B cell (primary cell): ENCODE data around the gene CD96. TPM values are rescaled to one million over a fixed set of nuclear protein-coding genes. Genes with fewer than 3 reads are reported as not detected.

Source experiments
- ATAC-seq: fragments of 200-7000 bp; cut with Tn5 transposase; one replicate; pipeline ENCODE4 v1.10.0; 2021; ENCODE audit warnings: low read depth, mild to moderate bottlenecking, moderate number of reproducible peaks, moderate library complexity
- CTCF ChIA-PET: fragments of 350-600 bp; sonication (Branson Sonifier 250); formaldehyde crosslinking; loops from one replicate; lab custom pipeline; 2021; ENCODE audit warnings: antibody characterized with exemption, inconsistent platforms; lab: Charles Lee
- POLR2A ChIA-PET: fragments of 350-600 bp; sonication (Branson Sonifier 250); formaldehyde crosslinking; loops from one replicate; lab custom pipeline; 2021; ENCODE audit warnings: antibody characterized with exemption; lab: Charles Lee
- DNase-seq: peaks from one replicate; pipeline ENCODE4 v3.0.0; 2013
- H2AFZ ChIP-seq: 2 replicates; pipeline ENCODE4 v1.6.1; 2012; ENCODE audit warnings: mild to moderate bottlenecking, low read depth, low read length; ENCODE audit not compliant: insufficient read depth, poor library complexity, severe bottlenecking
- H3K27ac ChIP-seq, 2 donors: 1 replicate in 1 of 2; 2 replicates in 1 of 2; pipeline ENCODE4 v1.5.1; 2012 to 2013; ENCODE audit warnings: low read length in 2 of 2, mild to moderate bottlenecking in 2 of 2, moderate library complexity in 1 of 2
- H3K27me3 ChIP-seq, 4 experiments: fragments of 200-600 bp in 1 of 4; sonication (generic) in 1 of 4; replicated peaks in 1 of 4; 1 replicate in 2 of 4; 2 replicates in 2 of 4; pipeline versions ENCODE4 v1.6.1 to v1.7.0; 2013 to 2016; ENCODE audit warnings: low read length in 3 of 4, mild to moderate bottlenecking in 2 of 4, mixed read lengths in 1 of 4, moderate library complexity in 1 of 4; ENCODE audit not compliant: insufficient read depth in 4 of 4, control insufficient read depth in 3 of 4; ENCODE audit errors: control extremely low read depth in 1 of 4
- H3K36me3 ChIP-seq, 2 experiments: replicated peaks in 1 of 2; 1 replicate in 1 of 2; 2 replicates in 1 of 2; pipeline versions ENCODE4 v1.6.1 to v1.7.1; 2013; ENCODE audit warnings: low read length in 1 of 2; ENCODE audit not compliant: insufficient read depth in 2 of 2, control insufficient read depth in 1 of 2; ENCODE audit errors: control extremely low read depth in 1 of 2, extremely low read depth in 1 of 2
- H3K4me1 ChIP-seq, 2 donors: fragments of 200-600 bp in 1 of 2; sonication (generic) in 1 of 2; 1 replicate in 1 of 2; 2 replicates in 1 of 2; pipeline versions ENCODE4 v1.5.1 to v1.6.1; 2013 to 2017; ENCODE audit warnings: low read length in 2 of 2; ENCODE audit not compliant: control insufficient read depth in 2 of 2, insufficient read depth in 2 of 2
- H3K4me2 ChIP-seq: replicated peaks from 2 replicates; pipeline ENCODE3; 2012; ENCODE audit warnings: mild to moderate bottlenecking, low read depth, low read length; ENCODE audit not compliant: poor library complexity, severe bottlenecking
- H3K4me3 ChIP-seq, 5 experiments: fragments of 200-600 bp in 1 of 5; sonication (generic) in 1 of 5; 1 replicate in 3 of 5; 2 replicates in 2 of 5; pipeline versions ENCODE4 v1.5.1 to v1.7.0; 2011 to 2016; ENCODE audit warnings: low read length in 4 of 5, mild to moderate bottlenecking in 4 of 5, low read depth in 2 of 5, control low read depth in 1 of 5, moderate library complexity in 1 of 5; ENCODE audit not compliant: insufficient read depth in 1 of 5; ENCODE audit errors: control extremely low read depth in 1 of 5, extremely low read depth in 1 of 5
- H3K79me2 ChIP-seq: fragments of 200-600 bp; sonication (generic); one replicate; pipeline ENCODE4 v1.6.0; 2016; ENCODE audit warnings: low read length; ENCODE audit not compliant: control insufficient read depth, insufficient read depth
- H3K9ac ChIP-seq: fragments of 200-600 bp; sonication (generic); 2 replicates; pipeline ENCODE4 v1.6.1; 2017; ENCODE audit warnings: mild to moderate bottlenecking, low read length, moderate library complexity
- H3K9me3 ChIP-seq, 3 donors: one replicate each; pipeline versions ENCODE4 v1.6.1 to v1.7.1; 2013; ENCODE audit warnings: low read length in 2 of 3; ENCODE audit not compliant: control insufficient read depth in 2 of 3, insufficient read depth in 1 of 3; ENCODE audit errors: control extremely low read depth in 1 of 3
- H4K20me1 ChIP-seq: 2 replicates; pipeline ENCODE4 v1.6.0; 2012; ENCODE audit warnings: mild to moderate bottlenecking, low read length; ENCODE audit not compliant: insufficient read depth, control insufficient read depth, poor library complexity, severe bottlenecking
- H3K27ac Mint-ChIP-seq: one replicate; pipeline ENCODE4 v1.8.0; 2021; ENCODE audit warnings: mixed read lengths
- H3K27me3 Mint-ChIP-seq: one replicate; pipeline ENCODE4 v1.8.0; 2021; ENCODE audit warnings: mixed read lengths
- H3K4me1 Mint-ChIP-seq: one replicate; pipeline ENCODE4 v1.8.0; 2021; ENCODE audit warnings: mixed read lengths
- H3K4me3 Mint-ChIP-seq: one replicate; pipeline ENCODE4 v1.8.0; 2021; ENCODE audit warnings: mixed read lengths
- H3K9me3 Mint-ChIP-seq: one replicate; pipeline ENCODE4 v1.8.0; 2022; ENCODE audit warnings: mixed read lengths; ENCODE audit not compliant: insufficient read depth
- EZH2 ChIP-seq: IDR thresholded peaks from 2 replicates; pipeline ENCODE4 v1.6.1; 2012; ENCODE audit warnings: borderline replicate concordance, low read depth, mild to moderate bottlenecking, moderate library complexity, low read length; ENCODE audit not compliant: insufficient read depth, poor library complexity, severe bottlenecking
- WGBS: methylation state at CpG from one replicate; pipeline ENCODE4 v1.1.5; 2013; ENCODE audit warnings: missing lambda C conversion rate; ENCODE audit not compliant: insufficient coverage; 5-methylcytosine and 5-hydroxymethylcytosine counted together
- intact Hi-C: fragments of 100-400 bp; cut with micrococcal nuclease; formaldehyde crosslinking; loops from one replicate; pipeline ENCODE4 v1.10.0; 2022
- polyA plus RNA-seq: library from polyadenylated mRNA; depleted of rRNA; stranded (reverse); fragments of >200 nt; gene quantifications from 2 replicates; pipeline ENCODE4 v1.2.3, GENCODE V29; 2012
- total RNA-seq, 2 donors: library from RNA; stranded (reverse); fragments of 120-200 nt in 1 of 2; gene quantifications; 1 replicate in 1 of 2; 2 replicates in 1 of 2; pipeline versions ENCODE4 v1.2.3 to v1.2.4, GENCODE V29; 2013 to 2022
- TF ChIP-seq, protein P1 (sequence below): fragments of 200-600 bp; IDR thresholded peaks from one replicate; pipeline ENCODE4 v1.8.0; 2022; ENCODE audit warnings: antibody characterized with exemption, mild to moderate bottlenecking

Gene CD96
- total and polyA plus RNA-seq, 2 donors (not counting 1 experiment from before 2014, with no cell fraction given), result 21.4 to 56.2 TPM

DNA sequence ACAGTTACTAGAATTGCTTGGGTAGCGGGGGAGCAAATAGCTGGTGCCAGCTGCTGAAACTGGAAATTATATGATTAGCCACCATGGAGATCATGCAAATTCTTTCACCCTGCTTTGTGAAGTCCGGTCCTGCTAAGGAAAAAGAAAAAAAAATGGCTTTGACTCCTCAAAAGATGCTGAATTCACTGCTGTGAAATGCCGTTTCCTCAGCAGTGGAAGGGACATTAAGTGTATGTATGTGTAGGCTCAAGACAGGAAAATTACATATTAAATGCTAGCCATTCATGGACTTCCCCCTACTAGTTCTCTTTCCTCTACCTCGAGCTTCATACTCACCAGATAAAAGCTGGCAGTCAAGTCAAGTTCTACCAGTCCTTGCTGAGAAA is 135.0 kb downstream of the CD96 start:
- DNase-seq (peak; percentile 30), ATAC-seq (no peak)
- H3K4me2 ChIP-seq, result peak overlapping the region; percentile 83
- H3K4me1 ChIP-seq, result peaks cover 45 to 49% of the 10 kb centered on the region in 2 donors
- Mint-ChIP-seq H3K27ac (peak overlapping the region; percentile 57), H3K4me1 (peaks cover 65% of the 10 kb centered on the region), H3K4me3 (peak overlapping the region; percentile 98), H3K27me3 (no peaks in the 10 kb centered on the region), H3K9me3 (no peaks in the 10 kb centered on the region)
- no peaks in the 10 kb centered on the region for H3K27me3 ChIP-seq
- peak overlapping the region; percentile 76 for H3K9ac ChIP-seq
- H2AFZ ChIP-seq, result peak overlapping the region; percentile 16
- CTCF ChIA-PET, result interaction anchor here (0.7 to 1.4 kb wide), 9 partner anchors 8 to 337 kb away, joined by 3 to 5 read pairs (median 3); partner anchors contain the start of gene ABHD10
- H3K9me3 ChIP-seq, result no peaks in the 10 kb centered on the region
- no peaks in the 10 kb centered on the region for H4K20me1 ChIP-seq
- peak overlapping the region in 1 of 2 donors; percentile 13 for H3K27ac ChIP-seq
- POLR2A ChIA-PET, result no interaction called here
- H3K79me2 ChIP-seq, result peaks cover 47% of the 10 kb centered on the region
- intact Hi-C loops, result no loop called here
- no peaks in the 10 kb centered on the region for H3K36me3 ChIP-seq
- 0% methylated on average over 2 of the region's 4 CpGs for WGBS
- no peak for TF ChIP-seq EZH2
- TF ChIP-seq, protein P1, sequence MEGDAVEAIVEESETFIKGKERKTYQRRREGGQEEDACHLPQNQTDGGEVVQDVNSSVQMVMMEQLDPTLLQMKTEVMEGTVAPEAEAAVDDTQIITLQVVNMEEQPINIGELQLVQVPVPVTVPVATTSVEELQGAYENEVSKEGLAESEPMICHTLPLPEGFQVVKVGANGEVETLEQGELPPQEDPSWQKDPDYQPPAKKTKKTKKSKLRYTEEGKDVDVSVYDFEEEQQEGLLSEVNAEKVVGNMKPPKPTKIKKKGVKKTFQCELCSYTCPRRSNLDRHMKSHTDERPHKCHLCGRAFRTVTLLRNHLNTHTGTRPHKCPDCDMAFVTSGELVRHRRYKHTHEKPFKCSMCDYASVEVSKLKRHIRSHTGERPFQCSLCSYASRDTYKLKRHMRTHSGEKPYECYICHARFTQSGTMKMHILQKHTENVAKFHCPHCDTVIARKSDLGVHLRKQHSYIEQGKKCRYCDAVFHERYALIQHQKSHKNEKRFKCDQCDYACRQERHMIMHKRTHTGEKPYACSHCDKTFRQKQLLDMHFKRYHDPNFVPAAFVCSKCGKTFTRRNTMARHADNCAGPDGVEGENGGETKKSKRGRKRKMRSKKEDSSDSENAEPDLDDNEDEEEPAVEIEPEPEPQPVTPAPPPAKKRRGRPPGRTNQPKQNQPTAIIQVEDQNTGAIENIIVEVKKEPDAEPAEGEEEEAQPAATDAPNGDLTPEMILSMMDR, result no peak
- H3K4me3 ChIP-seq, result peak overlapping the region in 2 of 5 experiments; percentile 8 to 57

DNA sequence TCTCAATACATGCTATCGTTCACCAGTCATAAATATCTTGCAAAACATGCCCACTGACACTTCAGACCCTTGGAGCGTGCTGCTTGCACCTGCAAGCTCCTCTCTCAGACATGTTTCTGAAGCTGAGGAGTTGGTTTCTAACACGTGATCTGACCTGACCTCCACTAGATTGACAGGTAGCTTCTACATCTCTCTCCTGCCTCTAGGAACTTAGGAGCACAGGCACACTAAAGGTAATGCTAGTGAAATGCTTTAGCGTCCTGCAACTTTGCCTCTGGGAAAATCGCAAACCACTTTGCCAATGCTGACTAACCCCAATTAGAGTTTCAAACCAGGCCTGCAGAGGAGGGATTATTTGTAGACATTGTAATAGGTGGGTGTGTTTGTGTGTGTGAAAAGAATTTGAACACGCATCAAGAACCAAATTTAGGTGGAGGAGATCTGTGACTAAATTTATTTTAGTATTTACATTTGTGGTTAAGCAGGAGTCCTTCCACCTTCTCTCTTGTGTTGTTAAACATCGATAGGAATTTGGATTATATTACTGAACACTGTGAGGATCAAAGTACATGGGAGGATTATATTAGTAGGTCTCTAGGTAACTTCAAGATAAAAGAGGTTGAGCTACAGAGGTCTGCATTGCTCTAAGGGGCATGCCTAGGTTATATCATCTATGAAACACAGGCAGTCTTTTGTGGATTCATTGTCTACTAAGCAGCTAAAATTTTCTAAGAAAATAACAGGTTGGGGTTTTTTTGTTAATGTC is 139.8 kb downstream of the CD96 start:
- H3K4me1 ChIP-seq, result peaks cover 20 to 26% of the 10 kb centered on the region in 2 donors
- intact Hi-C loops, result no loop called here
- 53% methylated on average over 3 of the region's 7 CpGs for WGBS
- no peaks in the 10 kb centered on the region for H3K9me3 Mint-ChIP-seq
- no peaks in the 10 kb centered on the region for H3K9me3 ChIP-seq
- H4K20me1 ChIP-seq, result no peaks in the 10 kb centered on the region
- no peak overlapping the region for H3K4me3 ChIP-seq
- no peak for DNase-seq
- H3K79me2 ChIP-seq, result peaks cover 42% of the 10 kb centered on the region
- no peak overlapping the region for H3K27ac ChIP-seq
- ATAC-seq, result no peak
- ChIA-PET POLR2A (no interaction called here), CTCF (interaction anchor here (0.8 to 2.6 kb wide), 8 partner anchors 9 to 286 kb away, joined by 3 to 13 read pairs (median 7); no protein-coding TSS in a partner anchor)
- no peak overlapping the region for H3K4me3 Mint-ChIP-seq
- no peak overlapping the region for H3K27ac Mint-ChIP-seq
- H3K27me3 ChIP-seq, result no peaks in the 10 kb centered on the region
- H3K4me1 Mint-ChIP-seq, result peaks cover 42% of the 10 kb centered on the region
- TF ChIP-seq, protein P1, result no peak
- no peak for TF ChIP-seq EZH2
- no peak overlapping the region for H3K4me2 ChIP-seq
- no peak overlapping the region for H3K9ac ChIP-seq
- no peaks in the 10 kb centered on the region for H3K27me3 Mint-ChIP-seq
- no peaks in the 10 kb centered on the region for H3K36me3 ChIP-seq
- H2AFZ ChIP-seq, result no peak overlapping the region
